Measurements from ENCODE around the gene LDLRAD2. TPM values are rescaled to one million over a fixed set of nuclear protein-coding genes. Genes with fewer than 3 reads are reported as not detected.

The LDLRAD2 gene
- polyA plus RNA-seq, 1 of the 3 experiments (the other 2 are of a cell fraction) = 0.02 TPM

DNA sequence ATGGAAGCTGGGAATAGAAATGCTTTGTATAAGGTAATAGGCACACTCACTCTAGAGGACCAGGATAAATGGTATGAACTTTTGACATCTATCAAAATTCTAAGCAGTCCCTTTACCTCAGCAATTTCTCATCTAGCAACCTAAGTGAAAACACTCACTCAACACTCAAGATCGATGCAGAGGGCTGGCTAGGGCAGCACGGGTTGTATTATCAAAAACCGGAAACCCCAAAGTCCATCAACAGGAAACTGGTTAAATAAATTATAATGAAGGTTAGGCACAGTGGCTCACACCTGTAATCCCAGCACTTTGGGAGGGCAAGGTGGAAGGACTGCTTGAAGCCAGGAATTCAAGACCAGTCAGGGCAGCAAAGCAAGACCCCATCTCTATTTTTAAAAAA is 38.5 kb upstream of the LDLRAD2 start:
- Histone ChIP-seq H3K9ac (no peak overlapping the region), H2AFZ (ENCODE audit: low read depth) (no peak overlapping the region), H3K27me3 (ENCODE audit: insufficient read depth) (no peaks in the 10 kb centered on the region), H3K9me2 (no peaks in the 10 kb centered on the region), H3K79me2 (ENCODE audit: insufficient read depth) (peaks cover 99% of the 10 kb centered on the region), H3K9me3 (no peaks in the 10 kb centered on the region), H3F3A (replicated peaks; ENCODE audit: insufficient read depth) (peaks cover 2% of the 10 kb centered on the region), H4K20me1 (ENCODE audit: insufficient read depth) (peaks cover 94% of the 10 kb centered on the region), H3K27ac (ENCODE audit: low read depth in 2 of 2, low read length in 1 of 2) (no peak overlapping the region), H3K36me3 (replicated peaks in 1 of 2; ENCODE audit: control insufficient read depth in 1 of 2, insufficient read depth in 2 of 2, low read length in 1 of 2) (peaks cover 0 to 10% of the 10 kb centered on the region in 2 experiments), H3K4me3 (ENCODE audit: low read depth in 2 of 2, low read length in 1 of 2) (no peak overlapping the region), H3K4me2 (no peak overlapping the region), H3K4me1 (ENCODE audit: control insufficient read depth in 1 of 2, insufficient read depth in 2 of 2, low read depth in 1 of 2, low read length in 1 of 2) (no peaks in the 10 kb centered on the region)
- 87% methylated on average over 3 of the region's 3 CpGs for WGBS (ENCODE audit: low lambda C conversion rate)
- CTCF ChIA-PET = no interaction called here
- DNase-seq = no peak
- no peak for TF ChIP-seq SMC3 (IDR thresholded peaks at IDR 0.05; ENCODE audit: low read depth, low read length)
- no peak for TF ChIP-seq ZBTB33 (IDR thresholded peaks at IDR 0.05; ENCODE audit: borderline replicate concordance, low read depth)
- no peak for TF ChIP-seq FOXJ3 (CRISPR knock-in tag; IDR thresholded peaks at IDR 0.05)
- TF ChIP-seq YY1 (IDR thresholded peaks at IDR 0.05; ENCODE audit: low read depth) = no peak
- no peak for TF ChIP-seq MXI1 (IDR thresholded peaks at IDR 0.05; ENCODE audit: low read depth, low read length)
- no peak for TF ChIP-seq GATA2 (CRISPR knock-in tag; IDR thresholded peaks at IDR 0.05)
- TF ChIP-seq USF1 (IDR thresholded peaks at IDR 0.05; ENCODE audit: borderline replicate concordance, low read depth) = no peak
- TF ChIP-seq IRF3 (IDR thresholded peaks at IDR 0.05; ENCODE audit: low read depth, low read length) = no peak
- TF ChIP-seq JUND (IDR thresholded peaks at IDR 0.05) = no peak
- no peak for TF ChIP-seq MEF2A (IDR thresholded peaks at IDR 0.05; ENCODE audit: borderline replicate concordance, low read depth)
- no peak for TF ChIP-seq POLR2AphosphoS5 (IDR thresholded peaks at IDR 0.05; ENCODE audit: low read depth, low read length)
- TF ChIP-seq NRF1 (IDR thresholded peaks at IDR 0.05; ENCODE audit: low read depth, low read length) = no peak
- POLR2A ChIA-PET = no interaction called here

DNA sequence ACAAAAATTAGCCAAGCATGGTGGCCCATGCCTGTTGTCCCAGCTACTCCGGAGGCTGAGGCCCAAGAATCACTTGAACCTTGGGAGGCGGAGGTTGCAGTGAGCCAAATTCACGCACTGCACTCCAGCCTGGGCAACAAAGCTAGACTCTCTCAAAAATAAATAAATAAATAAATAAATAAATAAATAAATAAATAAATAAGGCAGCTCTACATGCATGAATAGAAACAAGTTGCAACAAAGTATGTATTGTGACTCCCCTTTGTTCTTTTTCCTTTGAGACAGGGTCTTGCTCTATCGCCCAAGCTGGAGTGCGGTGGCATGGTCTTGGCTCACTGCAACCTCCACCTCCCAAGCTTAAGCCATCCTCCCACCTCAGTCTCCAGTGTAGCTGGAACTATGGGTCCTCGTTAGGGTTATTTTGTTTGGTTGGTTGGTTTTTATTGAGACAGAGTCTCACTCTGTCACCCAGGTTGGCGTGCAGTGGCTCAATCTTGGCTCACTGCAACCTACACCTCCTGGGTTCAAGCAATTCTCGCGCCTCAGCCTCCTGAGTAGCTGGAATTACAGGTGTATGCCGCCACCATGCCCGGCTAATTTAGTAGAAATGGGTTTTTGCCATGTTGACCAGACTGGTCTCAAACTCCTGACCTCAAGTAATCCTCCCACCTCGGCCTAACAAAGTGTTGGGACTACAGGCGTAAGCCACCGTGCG is 37.1 kb upstream of the LDLRAD2 start:
- no peak overlapping the region for H2AFZ ChIP-seq (ENCODE audit: low read depth)
- ChIA-PET POLR2A (no interaction called here), CTCF (interaction anchor here (1.0 kb wide), 1 partner anchor 87 kb away, joined by 3 read pairs; no protein-coding TSS in a partner anchor)
- no peaks in the 10 kb centered on the region for H3K27me3 ChIP-seq (ENCODE audit: insufficient read depth)
- no peak overlapping the region for H3K4me2 ChIP-seq
- no peaks in the 10 kb centered on the region for H3K4me1 ChIP-seq (ENCODE audit: control insufficient read depth in 1 of 2, insufficient read depth in 2 of 2, low read depth in 1 of 2, low read length in 1 of 2)
- H3K9ac ChIP-seq = no peak overlapping the region
- peaks cover 99% of the 10 kb centered on the region for H3K79me2 ChIP-seq (ENCODE audit: insufficient read depth)
- peaks cover 0 to 10% of the 10 kb centered on the region in 2 experiments for H3K36me3 ChIP-seq (replicated peaks in 1 of 2; ENCODE audit: control insufficient read depth in 1 of 2, insufficient read depth in 2 of 2, low read length in 1 of 2)
- no peak for DNase-seq
- no peaks in the 10 kb centered on the region for H3K9me3 ChIP-seq
- H3K4me3 ChIP-seq (ENCODE audit: low read depth in 2 of 2, low read length in 1 of 2) = no peak overlapping the region
- WGBS (ENCODE audit: low lambda C conversion rate) = 95% methylated on average over 15 of the region's 15 CpGs
- TF ChIP-seq FOXM1 (IDR thresholded peaks at IDR 0.05; ENCODE audit: low read depth) = no peak
- TF ChIP-seq POLR2AphosphoS5 (IDR thresholded peaks at IDR 0.05; ENCODE audit: low read depth, low read length) = no peak
- TF ChIP-seq TCF12 (IDR thresholded peaks at IDR 0.05) = no peak
- TF ChIP-seq SMC3 (IDR thresholded peaks at IDR 0.05; ENCODE audit: low read depth, low read length) = no peak
- TF ChIP-seq YY1 (IDR thresholded peaks at IDR 0.05; ENCODE audit: low read depth) = no peak
- no peak for TF ChIP-seq CTCF (IDR thresholded peaks at IDR 0.05)
- no peak for TF ChIP-seq NRF1 (IDR thresholded peaks at IDR 0.05; ENCODE audit: low read depth, low read length)
- no peak for TF ChIP-seq EZH2phosphoT487 (IDR thresholded peaks at IDR 0.05; ENCODE audit: borderline replicate concordance, low read depth)
- no peak for TF ChIP-seq FOSL2 (IDR thresholded peaks at IDR 0.05; ENCODE audit: borderline replicate concordance, low read depth)
- TF ChIP-seq PBX3 (IDR thresholded peaks at IDR 0.05) = no peak
- TF ChIP-seq MXI1 (IDR thresholded peaks at IDR 0.05; ENCODE audit: low read depth, low read length) = no peak
- no peak overlapping the region for H3K27ac ChIP-seq (ENCODE audit: low read depth in 2 of 2, low read length in 1 of 2)
- no peaks in the 10 kb centered on the region for H3K9me2 ChIP-seq
- peaks cover 93% of the 10 kb centered on the region for H4K20me1 ChIP-seq (ENCODE audit: insufficient read depth)
- peaks cover 5% of the 10 kb centered on the region for H3F3A ChIP-seq (replicated peaks; ENCODE audit: insufficient read depth)

Data from SK-N-SH (cell line).